ENCODE results near the gene IL17RA. TPM values are rescaled to one million over a fixed set of nuclear protein-coding genes. Genes with fewer than 3 reads are reported as not detected.

IL17RA gene
- total and polyA plus RNA-seq, 2 of the 4 experiments (the other 2 are of a cell fraction), result 5.2 to 15.3 TPM

DNA sequence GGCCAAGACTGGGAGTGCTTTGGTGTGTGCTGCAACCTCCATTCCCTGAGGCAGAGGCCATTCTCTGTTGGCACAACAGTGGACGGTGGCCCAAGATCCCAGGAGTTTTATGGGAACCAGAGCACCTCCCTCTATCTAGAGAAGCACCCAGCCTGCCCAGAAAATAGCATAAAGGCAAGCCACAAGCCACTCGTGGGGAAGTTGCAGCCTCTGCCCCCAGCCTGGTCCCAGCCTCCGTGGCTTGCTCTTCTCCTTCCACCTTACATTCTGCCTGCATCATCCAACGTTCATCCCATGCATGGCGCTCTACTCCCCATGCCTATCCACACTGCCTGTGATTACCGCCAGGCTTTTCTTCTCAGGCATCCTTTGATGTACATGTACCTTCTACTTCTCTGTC, 15.8 kb downstream of the IL17RA start:
- ChIA-PET CTCF (no interaction called here), POLR2A (ENCODE audit: unreplicated experiment) (no interaction called here)
- Histone ChIP-seq H2BK5ac (ENCODE audit: low read depth, low read length, poor library complexity, severe bottlenecking) (no peak overlapping the region), H4K5ac (ENCODE audit: low read depth, low read length) (no peak overlapping the region), H4K20me1 (ENCODE audit: insufficient read depth, low read length) (peaks cover 15% of the 10 kb centered on the region), H4K91ac (ENCODE audit: insufficient read depth, low read depth, low read length) (no peak overlapping the region), H2BK15ac (ENCODE audit: low read depth, low read length) (no peak overlapping the region), H3K27ac (ENCODE audit: insufficient read depth, low read length) (no peak overlapping the region), H3K9me1 (ENCODE audit: insufficient read depth, low read length) (peaks cover 10% of the 10 kb centered on the region), H2AFZ (replicated peaks; ENCODE audit: low read length, poor library complexity) (no peak overlapping the region), H4K8ac (ENCODE audit: low read depth in 2 of 2, low read length in 2 of 2) (no peak overlapping the region), H3K18ac (ENCODE audit: low read depth, low read length) (no peak overlapping the region), H2AK9ac (replicated peaks; ENCODE audit: low read depth, low read length, poor library complexity) (no peak overlapping the region), H3K9ac (ENCODE audit: low read depth, low read length) (no peak overlapping the region), H3K4me3 (ENCODE audit: insufficient read depth, low read depth, low read length) (no peak overlapping the region), H3K27me3 (ENCODE audit: control insufficient read depth, insufficient read depth, low read length) (no peaks in the 10 kb centered on the region), H3K4ac (ENCODE audit: low read depth, low read length) (no peak overlapping the region), H2BK20ac (ENCODE audit: low read depth, low read length) (no peak overlapping the region), H3K23ac (ENCODE audit: low read depth, low read length) (no peak overlapping the region), H3K14ac (replicated peaks; ENCODE audit: low read depth, low read length) (no peak overlapping the region), H3K36me3 (ENCODE audit: control insufficient read depth, insufficient read depth, low read length) (peaks cover 59% of the 10 kb centered on the region), H2AK5ac (ENCODE audit: low read depth, low read length) (no peak overlapping the region), H3K9me3 (ENCODE audit: control insufficient read depth, insufficient read depth, low read length) (no peaks in the 10 kb centered on the region), H3K56ac (ENCODE audit: extremely low read depth, insufficient read depth, low read length) (no peak overlapping the region), H3K79me1 (ENCODE audit: low read depth in 1 of 2, low read length in 2 of 2) (peaks cover 9 to 12% of the 10 kb centered on the region in 2 experiments), H3K4me1 (ENCODE audit: control insufficient read depth, insufficient read depth, low read length) (no peaks in the 10 kb centered on the region), H3K4me2 (ENCODE audit: low read depth, low read length) (no peak overlapping the region), H2BK120ac (ENCODE audit: low read depth, low read length) (no peak overlapping the region)
- dilution Hi-C loops (cut with HindIII; ENCODE audit: low sequenced_read_pairs, unreplicated experiment) (no loop called here), intact Hi-C loops (cut with micrococcal nuclease) (no loop called here), in situ Hi-C loops (cut with MboI; ENCODE audit: low sequenced_read_pairs) (no loop called here)
- 80% methylated on average over 4 of the region's 6 CpGs; no CpG with 5 or more reads in 1 of the 2 experiments for WGBS, 2 experiments (ENCODE audit: extremely low coverage in 2 of 2, insufficient read length in 1 of 2)
- TF ChIP-seq CHD1 (IDR thresholded peaks at IDR 0.05; ENCODE audit: low read depth, low read length) (no peak), FOS (IDR thresholded peaks at IDR 0.05; ENCODE audit: low read depth, low read length) (no peak), RFX5 (IDR thresholded peaks at IDR 0.05; ENCODE audit: low read depth, low read length) (no peak), SMC3 (IDR thresholded peaks at IDR 0.05; ENCODE audit: low read depth, low read length) (no peak), RCOR1 (IDR thresholded peaks at IDR 0.05; ENCODE audit: insufficient replicate concordance, low read length) (no peak), MAFK (IDR thresholded peaks at IDR 0.05; ENCODE audit: low read depth, low read length) (no peak), NFE2L2 (IDR thresholded peaks at IDR 0.05; ENCODE audit: low read depth, low read length) (no peak)
- TF ChIP-seq, protein P1, sequence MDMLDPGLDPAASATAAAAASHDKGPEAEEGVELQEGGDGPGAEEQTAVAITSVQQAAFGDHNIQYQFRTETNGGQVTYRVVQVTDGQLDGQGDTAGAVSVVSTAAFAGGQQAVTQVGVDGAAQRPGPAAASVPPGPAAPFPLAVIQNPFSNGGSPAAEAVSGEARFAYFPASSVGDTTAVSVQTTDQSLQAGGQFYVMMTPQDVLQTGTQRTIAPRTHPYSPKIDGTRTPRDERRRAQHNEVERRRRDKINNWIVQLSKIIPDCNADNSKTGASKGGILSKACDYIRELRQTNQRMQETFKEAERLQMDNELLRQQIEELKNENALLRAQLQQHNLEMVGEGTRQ (IDR thresholded peaks at IDR 0.05; ENCODE audit: low read depth, low read length), result no peak
- DNase-seq (no peak), ATAC-seq (ENCODE audit: low read depth) (no peak)
- BruUV-seq (replicated peaks), result no TSS peak
